GM18909 (cell line): ENCODE measurements around the gene ZBTB21.
"Not testable (repeated sequence)": the region's sequence is repeated elsewhere in the genome, so short reads cannot be mapped to it uniquely, and the experiment has no call there.

ENCODE experiments used
- ATAC-seq: cut with Tn5 transposase; IDR thresholded peaks from one replicate; pipeline ENCODE4 v1.9.1; 2021; ENCODE audit warnings: mild to moderate bottlenecking; ENCODE audit not compliant: unreplicated experiment, poor library complexity

The ZBTB21 gene

GRCh38 chr21:41972511-41973205 lies 37.5 kb downstream of the ZBTB21 start:
- no peak for ATAC-seq

DNA sequence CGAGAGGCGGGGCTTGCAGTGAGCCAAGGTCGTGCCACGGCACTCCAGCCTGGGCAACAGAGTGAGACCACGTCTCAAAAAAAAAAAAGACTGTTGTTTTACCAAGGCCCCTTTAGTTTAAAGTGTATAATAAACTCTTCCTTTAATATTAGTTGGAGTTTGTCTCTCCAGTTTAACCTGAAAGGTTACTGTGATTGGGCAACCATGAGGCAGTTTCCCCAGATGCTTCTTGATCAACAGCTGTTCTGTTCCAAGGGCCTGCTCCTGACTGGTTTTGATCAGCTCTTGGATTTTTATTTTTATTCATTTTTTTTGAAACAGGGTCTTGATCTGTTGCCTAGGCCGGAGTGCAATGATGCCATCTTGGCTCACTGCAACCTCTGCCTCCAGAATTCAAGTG lies 38.3 kb downstream of the ZBTB21 start:
- no peak for ATAC-seq

DNA sequence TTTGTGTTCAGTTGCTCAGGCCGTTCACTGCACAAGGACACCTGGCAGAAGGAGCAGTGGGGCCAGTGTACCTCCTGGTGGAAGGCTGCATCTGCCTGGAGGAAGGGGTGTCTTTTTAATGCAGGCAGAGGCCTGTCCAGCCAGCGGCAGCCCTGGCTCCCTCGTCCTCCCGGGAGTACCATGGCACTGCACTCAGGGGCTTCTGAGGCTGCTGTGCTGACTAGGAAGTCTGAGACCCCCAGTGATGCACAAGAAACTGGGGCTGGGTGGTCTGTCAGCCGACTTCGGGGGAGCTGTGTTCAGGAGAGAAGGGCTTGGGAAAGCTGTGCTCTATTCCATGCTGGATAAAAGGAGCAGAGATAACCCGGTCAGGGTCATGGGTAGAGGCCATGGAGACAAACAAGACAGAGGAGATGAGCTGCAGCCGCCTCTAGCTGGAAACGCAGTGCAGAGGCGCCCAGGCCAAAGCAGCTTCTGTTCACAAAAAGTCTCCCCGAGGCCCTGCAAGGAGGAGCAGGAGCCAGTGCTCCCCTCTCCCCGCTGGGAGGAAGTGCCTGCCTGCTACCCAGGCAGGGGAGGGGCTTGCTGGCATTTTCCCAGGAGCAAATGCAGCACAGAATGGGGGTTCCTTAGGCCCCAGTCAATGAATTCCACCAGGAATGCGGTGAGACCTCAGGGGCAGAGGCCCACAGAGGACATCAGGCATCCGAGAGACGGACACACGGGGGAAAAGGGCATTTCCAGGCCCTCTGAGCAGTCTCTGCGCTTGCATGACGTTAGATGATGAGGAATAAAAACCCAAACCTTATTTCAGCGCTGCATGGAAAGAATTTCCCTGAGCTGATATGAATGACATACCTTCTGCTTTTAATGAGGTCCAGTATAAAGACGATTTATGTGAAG lies 39.2 kb downstream of the ZBTB21 start:
- no peak for ATAC-seq

GRCh38 chr21:41970106-41970391 lies 40.1 kb downstream of the ZBTB21 start:
- ATAC-seq = no peak

DNA sequence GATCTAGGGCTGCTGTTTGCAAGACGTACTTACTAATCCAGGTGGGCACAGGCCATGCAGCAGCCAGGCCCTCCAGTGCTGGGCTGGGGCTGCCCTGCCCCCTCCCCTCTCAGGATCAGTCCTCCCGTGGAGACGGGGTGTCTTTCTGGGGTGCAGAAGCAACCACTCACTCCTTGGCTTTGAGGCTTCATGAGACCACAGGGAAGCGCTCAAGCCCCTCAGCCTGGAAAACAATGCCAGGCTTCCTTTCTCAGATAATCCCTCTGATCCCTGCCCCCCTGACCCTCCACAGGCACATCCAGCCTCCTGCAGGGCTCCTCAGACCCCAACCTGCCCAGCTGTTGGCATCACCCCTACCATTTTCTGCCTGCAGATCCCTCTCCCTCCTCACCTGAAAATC lies 42.5 kb downstream of the ZBTB21 start:
- no peak for ATAC-seq

DNA sequence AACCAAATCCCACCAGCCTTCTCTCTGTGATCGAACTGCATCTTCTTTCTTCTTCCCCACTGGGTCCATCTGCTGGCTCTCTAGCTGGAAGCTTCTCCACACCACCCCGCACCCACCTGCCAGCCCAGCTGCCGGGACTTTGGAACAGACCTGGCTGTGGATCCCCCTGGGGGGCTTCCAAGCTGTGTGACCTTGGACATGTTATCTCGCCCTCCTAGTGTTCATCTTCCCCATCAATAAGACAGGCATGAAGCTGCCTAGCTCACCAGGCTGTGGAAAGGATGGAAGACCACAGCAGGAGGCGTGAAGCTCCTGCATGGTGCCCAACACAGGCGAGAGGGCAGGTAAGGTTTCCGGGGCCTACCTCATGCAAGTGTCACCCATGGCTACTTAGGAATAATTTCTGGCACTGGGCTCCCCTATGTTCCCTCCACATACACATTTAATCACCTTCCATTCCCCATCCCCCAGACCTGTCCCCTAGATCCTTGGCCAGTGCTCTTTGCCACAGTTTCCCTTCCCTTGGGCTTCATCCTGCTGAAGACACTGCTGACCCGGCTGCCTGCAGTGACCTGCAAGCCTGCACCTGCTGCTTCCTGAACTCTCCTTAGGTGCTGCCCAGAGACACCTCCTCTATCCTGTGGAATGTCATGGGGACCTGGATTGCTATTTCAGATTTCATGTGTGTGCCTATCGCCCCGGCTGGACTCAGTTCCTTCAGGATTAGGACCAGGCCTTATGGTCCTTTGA lies 43.1 kb downstream of the ZBTB21 start:
- ATAC-seq = no peak

DNA sequence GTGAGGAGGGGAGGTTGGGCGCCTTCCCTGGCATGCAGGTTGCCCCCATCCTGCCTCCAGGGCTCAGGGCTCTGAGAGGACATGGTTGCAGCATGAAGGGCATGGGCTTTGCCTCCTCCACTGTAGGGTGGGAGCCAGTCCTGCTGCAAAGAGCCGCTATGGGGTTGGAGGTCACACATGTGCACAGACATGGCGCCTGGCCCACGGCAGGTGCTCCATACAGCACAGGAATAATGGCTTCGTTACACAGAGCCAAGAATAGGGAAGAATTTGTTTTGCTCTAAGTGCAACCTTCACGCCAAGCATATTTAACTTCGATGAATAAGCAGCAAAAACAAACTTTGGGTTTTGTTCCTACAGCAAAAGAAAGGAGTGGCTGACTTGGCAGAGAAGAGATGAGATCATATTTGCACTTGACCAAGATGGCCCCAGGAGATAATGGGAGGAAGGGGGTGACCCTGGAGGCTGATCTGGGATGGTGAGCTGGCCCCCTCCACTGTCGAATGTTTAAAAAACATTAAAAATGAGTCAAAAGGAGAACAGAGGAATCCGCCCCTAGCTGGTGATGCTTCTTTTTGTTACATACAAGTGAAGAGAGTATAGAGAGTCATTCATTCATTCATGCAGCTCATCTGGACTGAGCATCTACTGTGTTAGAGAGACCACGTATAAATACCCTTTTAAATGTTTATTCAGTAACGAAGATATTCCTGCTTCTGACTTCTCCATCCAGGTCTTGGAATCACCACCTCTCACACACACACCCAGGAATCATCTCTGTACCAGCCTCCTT lies 43.9 kb downstream of the ZBTB21 start:
- ATAC-seq = no peak

- no peak for ATAC-seq
Measured at GRCh38 chr21:41965461-41966013, 44.6 kb downstream of the ZBTB21 start.

DNA sequence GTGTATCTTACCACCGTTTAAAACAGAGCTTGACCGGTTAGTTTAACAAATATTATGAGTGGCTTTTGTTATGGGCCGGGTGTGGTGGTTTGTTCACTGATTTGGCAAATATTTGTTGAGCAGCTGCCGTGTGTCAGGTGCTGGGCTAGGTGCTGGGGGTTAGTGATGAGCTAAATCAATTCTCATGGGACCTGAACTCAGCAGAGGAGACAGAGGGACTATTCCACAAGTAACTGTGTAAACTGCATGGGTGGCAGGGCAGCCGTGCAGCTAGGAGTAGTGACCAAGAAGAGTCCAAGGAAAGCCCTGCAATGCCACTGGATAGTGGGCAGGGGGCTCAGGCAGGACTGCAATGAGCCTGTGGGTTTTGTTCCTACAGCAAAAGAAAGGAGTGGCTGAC lies 45.1 kb downstream of the ZBTB21 start:
- ATAC-seq = no peak

DNA sequence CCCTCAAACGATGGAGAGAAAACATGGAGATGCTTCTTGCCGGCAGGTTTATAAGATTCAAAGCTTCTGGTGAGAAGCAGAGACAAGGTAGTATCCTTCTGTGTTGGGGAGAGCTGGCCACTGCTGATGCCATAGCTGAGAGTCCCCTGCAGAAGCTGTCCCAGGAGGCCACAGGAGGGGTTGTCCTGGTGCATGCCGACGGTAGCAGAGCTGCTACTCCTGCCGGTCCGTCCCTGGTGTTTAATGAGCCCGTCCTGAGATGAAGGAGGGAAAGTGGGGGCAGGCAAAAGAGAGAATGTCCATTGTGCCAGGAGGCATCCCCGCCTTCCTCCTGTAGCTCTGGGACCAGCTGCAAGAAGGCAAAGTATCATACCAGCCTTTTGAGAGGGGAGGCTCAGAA lies 46.0 kb downstream of the ZBTB21 start:
- no peak for ATAC-seq

DNA sequence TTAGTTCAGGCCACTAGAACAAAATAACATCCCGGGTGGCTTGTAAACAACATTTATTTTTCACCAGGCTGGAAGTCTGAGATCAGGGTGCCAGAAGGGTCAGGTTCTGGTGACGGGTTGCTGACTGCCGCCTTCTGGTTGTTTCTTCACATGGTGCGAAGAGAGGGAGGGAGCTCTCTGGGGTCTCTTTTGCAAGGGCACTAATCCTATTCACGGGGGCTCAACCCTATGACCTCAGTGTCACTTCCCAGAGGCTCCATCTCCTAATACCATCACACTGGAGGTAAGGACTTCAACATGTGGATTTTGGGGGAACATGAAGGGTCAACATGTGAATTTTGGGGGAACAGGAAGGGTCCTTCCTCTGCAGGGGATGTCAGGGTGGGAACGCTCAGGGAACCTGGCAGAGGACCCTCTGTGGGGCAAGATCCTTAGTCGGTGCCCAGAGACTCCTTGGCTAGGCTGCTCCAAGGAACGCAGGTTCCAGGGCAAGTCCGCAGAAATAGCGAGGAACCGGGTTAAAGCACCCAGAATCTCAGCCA lies 47.7 kb downstream of the ZBTB21 start:
- no peak for ATAC-seq

GRCh38 chr21:41961753-41962152 lies 48.4 kb downstream of the ZBTB21 start:
- ATAC-seq = no peak

- no peak for ATAC-seq
Measured at GRCh38 chr21:41961282-41961701, 48.9 kb downstream of the ZBTB21 start.

GRCh38 chr21:41960386-41960785 lies 49.8 kb downstream of the ZBTB21 start:
- ATAC-seq = no peak

DNA sequence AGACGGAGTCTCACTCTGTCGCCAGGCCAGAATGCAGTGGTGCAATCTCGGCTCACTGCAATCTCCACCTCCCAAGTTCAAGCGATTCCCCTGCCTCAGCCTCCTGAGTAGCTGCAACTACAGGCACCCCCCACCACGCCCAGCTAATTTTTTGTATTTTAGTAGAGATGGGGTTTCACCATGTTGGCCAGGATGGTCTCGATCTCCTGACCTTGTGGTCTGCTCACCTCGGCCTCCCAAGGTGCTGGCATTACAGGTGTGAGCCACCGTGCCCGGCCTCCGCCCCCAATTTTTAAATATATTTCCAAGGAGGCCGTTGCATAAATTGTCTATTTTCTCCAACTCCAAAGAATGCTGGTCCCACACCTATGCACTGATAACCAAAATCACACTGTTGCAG lies 50.5 kb downstream of the ZBTB21 start:
- ATAC-seq = not testable (repeated sequence)

- no peak for ATAC-seq
Measured at GRCh38 chr21:41958886-41959563, 51.1 kb downstream of the ZBTB21 start.

GRCh38 chr21:41957991-41958766 lies 52.0 kb downstream of the ZBTB21 start:
- ATAC-seq = no peak

DNA sequence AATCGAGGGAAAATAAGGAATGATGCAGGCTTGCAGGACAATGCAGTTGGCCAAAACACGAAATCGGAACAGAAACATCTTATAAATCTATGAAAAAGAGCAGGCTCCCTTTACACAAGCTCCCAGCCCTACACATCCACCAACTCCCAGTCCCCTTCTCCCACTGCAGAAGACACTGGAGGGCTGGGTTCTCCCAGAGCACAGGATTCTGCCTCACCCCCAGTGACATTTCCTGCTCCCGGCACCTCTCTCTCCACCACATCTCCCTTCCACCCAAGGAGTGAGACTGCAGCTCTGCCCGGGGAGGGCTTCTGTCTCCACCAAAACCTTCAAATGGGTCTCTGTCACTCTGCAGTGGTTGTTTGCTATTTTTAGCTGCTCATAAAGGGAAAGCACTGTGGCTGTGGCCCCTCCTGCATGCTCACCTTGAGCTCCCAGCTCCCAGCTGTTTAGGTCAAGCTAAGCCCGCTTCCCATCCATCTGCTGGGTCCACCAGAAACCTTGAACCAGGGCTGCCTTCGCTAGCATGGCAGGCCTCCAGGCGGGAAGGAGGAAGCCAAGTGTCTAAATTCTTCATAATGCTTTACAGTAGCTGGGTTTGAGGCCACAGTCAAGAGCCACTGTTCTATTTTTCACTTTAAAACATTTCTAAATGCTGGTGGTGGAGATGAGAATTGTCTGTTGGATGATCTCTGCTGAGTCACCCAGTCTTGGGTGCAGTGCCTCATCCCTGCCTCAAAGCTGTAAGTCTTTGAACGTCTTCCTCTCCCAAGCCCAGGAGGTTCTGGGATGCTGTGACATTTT lies 53.0 kb downstream of the ZBTB21 start:
- ATAC-seq = no peak
